ENCODE measurements around the gene NSMCE1. TPM values are rescaled to one million over a fixed set of nuclear protein-coding genes. Genes with fewer than 3 reads are reported as not detected.

Gene NSMCE1
- total and polyA plus RNA-seq, 2 of the 4 experiments (the other 2 are of a cell fraction): 47.5 to 120 TPM

- H3K4me2 ChIP-seq (ENCODE audit: low read depth, low read length): no peak overlapping the region
- no peaks in the 10 kb centered on the region for H4K20me1 ChIP-seq (ENCODE audit: insufficient read depth, low read length)
- H3K56ac ChIP-seq (ENCODE audit: extremely low read depth, insufficient read depth, low read length): no peak overlapping the region
- H2BK20ac ChIP-seq (ENCODE audit: low read depth, low read length): no peak overlapping the region
- H4K91ac ChIP-seq (ENCODE audit: insufficient read depth, low read depth, low read length): no peak overlapping the region
- peaks cover 2% of the 10 kb centered on the region for H3K4me1 ChIP-seq (ENCODE audit: control insufficient read depth, insufficient read depth, low read length)
- H3K14ac ChIP-seq (replicated peaks; ENCODE audit: low read depth, low read length): no peak overlapping the region
- H3K27me3 ChIP-seq (ENCODE audit: control insufficient read depth, insufficient read depth, low read length): peaks cover 18% of the 10 kb centered on the region
- H2BK120ac ChIP-seq (ENCODE audit: low read depth, low read length): peak overlapping the region; percentile 41; the same call in 1 of the 2 replicates
- TF ChIP-seq POLR2A (IDR thresholded peaks at IDR 0.05; ENCODE audit: low read depth, low read length) (no peak), MAFK (IDR thresholded peaks at IDR 0.05; ENCODE audit: low read depth, low read length) (no peak), ELK1 (IDR thresholded peaks at IDR 0.05; ENCODE audit: borderline replicate concordance, low read depth, low read length) (no peak)
- H3K36me3 ChIP-seq (ENCODE audit: control insufficient read depth, insufficient read depth, low read length): no peaks in the 10 kb centered on the region
- ATAC-seq (ENCODE audit: low read depth) (no peak), DNase-seq (no peak)
- 0 out of 4 replicates have a peak overlapping the region, but pooled peaks of 1 of the 2 experiments have one; percentile 6 for H4K8ac ChIP-seq (ENCODE audit: low read depth in 2 of 2, low read length in 2 of 2)
- no peak overlapping the region for H2AK9ac ChIP-seq (replicated peaks; ENCODE audit: low read depth, low read length, poor library complexity)
- no peak overlapping the region for H3K4ac ChIP-seq (ENCODE audit: low read depth, low read length)
- H2BK15ac ChIP-seq (ENCODE audit: low read depth, low read length): no peak overlapping the region; the same call in 2 of the 3 replicates
- H3K9me1 ChIP-seq (ENCODE audit: insufficient read depth, low read length): peaks cover 3% of the 10 kb centered on the region
- H3K9me3 ChIP-seq (ENCODE audit: control insufficient read depth, insufficient read depth, low read length): no peaks in the 10 kb centered on the region
- CTCF ChIA-PET: no interaction called here
- H3K23ac ChIP-seq (ENCODE audit: low read depth, low read length): no peak overlapping the region
- intact Hi-C loops (cut with micrococcal nuclease): no loop called here
- in situ Hi-C loops (cut with MboI; ENCODE audit: low sequenced_read_pairs): no loop called here
- POLR2A ChIA-PET (ENCODE audit: unreplicated experiment): no interaction called here
- peak overlapping the region; percentile 84 for H2AFZ ChIP-seq (replicated peaks; ENCODE audit: low read length, poor library complexity)
- BruUV-seq (replicated peaks): no TSS peak
- no peak overlapping the region for H3K18ac ChIP-seq (ENCODE audit: low read depth, low read length)
- no peak overlapping the region for H3K27ac ChIP-seq (ENCODE audit: insufficient read depth, low read length)
- no peak overlapping the region for H2BK5ac ChIP-seq (ENCODE audit: low read depth, low read length, poor library complexity, severe bottlenecking)
- no peak overlapping the region for H2AK5ac ChIP-seq (ENCODE audit: low read depth, low read length)
- no peak overlapping the region for H4K5ac ChIP-seq (ENCODE audit: low read depth, low read length)
- H3K4me3 ChIP-seq (ENCODE audit: insufficient read depth, low read depth, low read length): no peak overlapping the region
- dilution Hi-C loops (cut with HindIII; ENCODE audit: low sequenced_read_pairs, unreplicated experiment): no loop called here
- no CpG with 5 or more reads among the region's 1 CpG for WGBS, 2 experiments (ENCODE audit: extremely low coverage in 2 of 2, insufficient read length in 1 of 2)
- no peak overlapping the region for H3K9ac ChIP-seq (ENCODE audit: low read depth, low read length)
- peaks cover 8 to 14% of the 10 kb centered on the region in 2 experiments; a peak in 2 of 4 replicates for H3K79me1 ChIP-seq (ENCODE audit: low read depth in 1 of 2, low read length in 2 of 2)
Observed at GRCh38 chr16:27199736-27200135, 68.8 kb downstream of the NSMCE1 start.
